Uterus (tissue), 4 donors: ENCODE measurements around the gene CA12. TPM values are rescaled to one million over a fixed set of nuclear protein-coding genes. Genes with fewer than 3 reads are reported as not detected.
"Not testable (repeated sequence)": the region's sequence is repeated elsewhere in the genome, so short reads cannot be mapped to it uniquely, and the experiment has no call there.

Experiments used
- DNase-seq, 2 donors: peaks; one replicate each; pipeline ENCODE4 v3.0.0-alpha.2; 2019 to 2020
- H3K27ac ChIP-seq, 2 donors: fragments of 200-600 bp; sonication (generic); 1 replicate in 1 of 2; 2 replicates in 1 of 2; pipeline ENCODE4 v1.5.1; 2016 to 2018
- H3K27me3 ChIP-seq, 2 donors: fragments of 200-600 bp; sonication (generic); one replicate each; pipeline ENCODE4 v1.5.1; 2018 to 2019; ENCODE audit warnings: control low read depth in 1 of 2
- H3K36me3 ChIP-seq, 2 donors: fragments of 200-600 bp; sonication (generic); one replicate each; pipeline ENCODE4 v1.5.1; 2019; ENCODE audit warnings: control low read depth in 1 of 2
- H3K4me1 ChIP-seq, 2 donors: fragments of 200-600 bp; sonication (generic); one replicate each; pipeline ENCODE4 v1.5.1; 2018 to 2019; ENCODE audit warnings: control low read depth in 1 of 2
- H3K4me3 ChIP-seq, 2 donors: fragments of 200-600 bp; sonication (generic); 1 replicate in 1 of 2; 2 replicates in 1 of 2; pipeline ENCODE4 v1.5.1; 2018 to 2019; ENCODE audit warnings: mild to moderate bottlenecking in 1 of 2
- H3K9me3 ChIP-seq, 2 donors: fragments of 200-600 bp; sonication (generic); one replicate each; pipeline ENCODE4 v1.5.1; 2019; ENCODE audit warnings: control low read depth in 1 of 2
- POLR2A ChIP-seq, 2 donors: fragments of 450-650 bp; IDR thresholded peaks; one replicate each; pipeline ENCODE4 v1.6.1; 2016; ENCODE audit warnings: antibody characterized with exemption in 2 of 2, mild to moderate bottlenecking in 1 of 2, moderate library complexity in 1 of 2
- intact Hi-C: fragments of 100-400 bp; cut with DNase I; formaldehyde crosslinking; loops from one replicate; pipeline ENCODE4 v1.15.1; 2023; ENCODE audit warnings: low total_unique reads
- total RNA-seq, 4 donors: library from RNA; depleted of rRNA in 3 of 4; stranded (reverse); fragments of >200 nt in 3 of 4; gene quantifications; one replicate each; pipeline versions ENCODE4 v1.1.0 to v1.2.4, GENCODE V29; 2014 to 2023
- TF ChIP-seq, protein P1 (sequence below), 4 experiments: fragments of 200-600 bp in 2 of 4; fragments of 450-650 bp in 2 of 4; sonication (generic) in 2 of 4; IDR thresholded peaks; one replicate each; pipeline ENCODE4 v1.5.1; 2016 to 2019; ENCODE audit warnings: antibody characterized with exemption in 4 of 4, mild to moderate bottlenecking in 2 of 4, moderate library complexity in 1 of 4
- donor health status: DM: yes; HTN: yes; CAD: no.

The CA12 gene
- total RNA-seq, 4 donors from 2014 or later: 0.29 to 11.8 (median 8.0) TPM

DNA sequence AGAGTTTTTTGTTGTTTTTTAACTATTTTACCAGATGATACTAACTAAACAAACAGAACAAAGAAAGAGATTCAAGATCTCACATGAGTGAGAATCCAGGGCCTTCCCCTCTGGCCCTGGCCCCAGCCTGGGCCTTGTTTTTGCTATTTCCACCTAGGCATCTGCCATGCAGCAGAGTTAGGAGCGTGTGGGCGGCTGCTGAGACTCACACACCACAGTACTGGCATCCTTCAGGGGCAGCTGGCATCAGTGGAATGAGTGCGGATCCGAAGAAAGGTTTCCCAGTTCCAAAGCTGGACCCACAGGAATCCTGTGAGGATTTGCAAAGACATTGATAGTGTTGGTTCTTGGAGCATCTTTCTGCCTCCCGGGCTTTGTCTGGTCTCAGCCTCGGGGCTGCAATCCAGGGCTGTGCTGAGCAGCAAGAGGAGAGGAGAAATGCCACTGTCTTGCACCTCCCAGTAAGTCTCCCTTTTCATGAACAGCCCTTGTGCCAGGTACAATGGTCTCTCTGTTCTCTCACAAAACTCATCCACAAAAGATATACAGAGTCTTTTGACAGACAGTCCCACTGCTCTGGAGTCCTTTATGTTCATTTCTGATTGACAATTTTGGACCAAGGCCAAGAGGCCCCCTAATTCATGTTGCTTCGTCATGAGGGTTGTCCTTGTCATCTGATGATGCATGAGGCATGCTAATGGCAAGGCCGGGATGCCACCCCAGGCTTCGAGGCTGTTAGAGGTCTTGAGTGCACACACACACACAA is 57.7 kb downstream of the CA12 start:
- Histone ChIP-seq H3K4me1 (no peaks in the 10 kb centered on the region), H3K9me3 (no peaks in the 10 kb centered on the region), H3K27ac (no peak overlapping the region), H3K27me3 (no peaks in the 10 kb centered on the region), H3K36me3 (no peaks in the 10 kb centered on the region), H3K4me3 (no peak overlapping the region)
- DNase-seq: no peak
- intact Hi-C loops: no loop called here
- TF ChIP-seq, protein P1, sequence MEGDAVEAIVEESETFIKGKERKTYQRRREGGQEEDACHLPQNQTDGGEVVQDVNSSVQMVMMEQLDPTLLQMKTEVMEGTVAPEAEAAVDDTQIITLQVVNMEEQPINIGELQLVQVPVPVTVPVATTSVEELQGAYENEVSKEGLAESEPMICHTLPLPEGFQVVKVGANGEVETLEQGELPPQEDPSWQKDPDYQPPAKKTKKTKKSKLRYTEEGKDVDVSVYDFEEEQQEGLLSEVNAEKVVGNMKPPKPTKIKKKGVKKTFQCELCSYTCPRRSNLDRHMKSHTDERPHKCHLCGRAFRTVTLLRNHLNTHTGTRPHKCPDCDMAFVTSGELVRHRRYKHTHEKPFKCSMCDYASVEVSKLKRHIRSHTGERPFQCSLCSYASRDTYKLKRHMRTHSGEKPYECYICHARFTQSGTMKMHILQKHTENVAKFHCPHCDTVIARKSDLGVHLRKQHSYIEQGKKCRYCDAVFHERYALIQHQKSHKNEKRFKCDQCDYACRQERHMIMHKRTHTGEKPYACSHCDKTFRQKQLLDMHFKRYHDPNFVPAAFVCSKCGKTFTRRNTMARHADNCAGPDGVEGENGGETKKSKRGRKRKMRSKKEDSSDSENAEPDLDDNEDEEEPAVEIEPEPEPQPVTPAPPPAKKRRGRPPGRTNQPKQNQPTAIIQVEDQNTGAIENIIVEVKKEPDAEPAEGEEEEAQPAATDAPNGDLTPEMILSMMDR (IDR thresholded peaks at IDR 0.05): no peak
- no peak for TF ChIP-seq POLR2A (IDR thresholded peaks at IDR 0.05)

DNA sequence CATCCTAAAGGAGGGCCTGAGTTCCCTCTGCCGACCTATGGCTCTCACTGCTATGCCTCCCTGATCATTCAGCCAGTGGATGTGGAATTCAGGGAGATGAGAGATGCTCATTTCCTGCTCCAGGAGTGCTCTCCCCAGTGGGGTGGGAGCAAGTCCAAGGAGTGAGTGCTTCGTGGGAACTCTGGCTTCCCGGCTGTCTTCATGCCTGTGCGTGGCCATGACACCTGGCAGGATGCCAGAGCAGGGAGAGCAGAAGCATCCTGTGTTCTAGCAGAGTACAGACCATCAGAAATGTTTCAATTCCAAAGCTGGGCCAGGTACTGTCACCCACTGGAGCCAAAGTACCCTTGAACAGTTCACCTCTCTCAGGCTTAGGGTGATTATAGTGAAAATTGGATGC is 59.1 kb downstream of the CA12 start:
- Histone ChIP-seq H3K4me1 (no peaks in the 10 kb centered on the region), H3K4me3 (no peak overlapping the region), H3K9me3 (no peaks in the 10 kb centered on the region), H3K27ac (no peak overlapping the region), H3K27me3 (no peaks in the 10 kb centered on the region), H3K36me3 (no peaks in the 10 kb centered on the region)
- no peak for TF ChIP-seq POLR2A (IDR thresholded peaks at IDR 0.05)
- TF ChIP-seq, protein P1 (IDR thresholded peaks at IDR 0.05): no peak
- no peak for DNase-seq
- intact Hi-C loops: no loop called here

DNA sequence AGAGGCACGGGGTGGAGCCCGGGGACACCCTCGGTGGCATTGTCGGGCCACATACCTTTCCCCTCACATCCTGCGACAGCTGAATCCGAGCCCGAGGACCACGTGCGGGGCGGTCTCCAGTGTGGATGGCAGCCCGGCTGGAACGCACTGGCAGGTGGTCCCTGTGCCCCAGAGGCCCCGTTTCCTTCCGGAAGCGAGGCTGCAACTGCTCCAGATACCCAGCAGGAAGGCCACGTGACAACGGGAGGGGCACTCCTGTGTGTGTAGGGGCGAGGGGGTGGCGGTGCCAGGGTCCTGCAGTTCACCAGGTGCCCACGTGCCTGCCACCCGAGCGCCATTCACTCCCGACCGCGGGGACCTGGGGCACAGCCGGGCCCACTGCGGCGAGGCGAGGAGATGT is 60.2 kb downstream of the CA12 start:
- H3K4me3 ChIP-seq: no peak overlapping the region
- DNase-seq: no peak
- no peaks in the 10 kb centered on the region for H3K4me1 ChIP-seq
- no peaks in the 10 kb centered on the region for H3K9me3 ChIP-seq
- no peaks in the 10 kb centered on the region for H3K36me3 ChIP-seq
- H3K27ac ChIP-seq: no peak overlapping the region
- no peak for TF ChIP-seq POLR2A (IDR thresholded peaks at IDR 0.05)
- TF ChIP-seq, protein P1 (IDR thresholded peaks at IDR 0.05): no peak
- H3K27me3 ChIP-seq: no peaks in the 10 kb centered on the region
- intact Hi-C loops: no loop called here

DNA sequence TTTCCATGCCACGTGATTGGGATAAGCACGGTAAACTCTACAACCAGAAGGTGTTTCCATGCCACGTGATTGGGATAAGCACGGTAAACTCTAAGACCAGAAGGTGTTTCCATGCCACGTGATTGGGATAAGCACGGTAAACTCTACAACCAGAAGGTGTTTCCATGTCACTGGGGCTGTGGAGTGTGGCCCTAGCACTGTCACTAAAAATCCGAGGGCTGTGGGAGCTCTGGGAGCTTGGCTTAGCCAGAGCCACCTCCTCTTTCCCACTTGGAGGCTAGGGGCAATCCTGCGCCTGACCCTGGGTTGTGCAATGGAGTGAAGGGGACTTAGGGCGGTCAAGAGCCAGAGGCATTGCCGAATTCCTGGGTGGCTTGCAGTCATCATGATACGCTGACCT is 60.7 kb downstream of the CA12 start:
- H3K27me3 ChIP-seq, intact Hi-C loops, H3K4me1 ChIP-seq, DNase-seq, H3K9me3 ChIP-seq, H3K4me3 ChIP-seq, H3K36me3 ChIP-seq, H3K27ac ChIP-seq: not testable (repeated sequence)

DNA sequence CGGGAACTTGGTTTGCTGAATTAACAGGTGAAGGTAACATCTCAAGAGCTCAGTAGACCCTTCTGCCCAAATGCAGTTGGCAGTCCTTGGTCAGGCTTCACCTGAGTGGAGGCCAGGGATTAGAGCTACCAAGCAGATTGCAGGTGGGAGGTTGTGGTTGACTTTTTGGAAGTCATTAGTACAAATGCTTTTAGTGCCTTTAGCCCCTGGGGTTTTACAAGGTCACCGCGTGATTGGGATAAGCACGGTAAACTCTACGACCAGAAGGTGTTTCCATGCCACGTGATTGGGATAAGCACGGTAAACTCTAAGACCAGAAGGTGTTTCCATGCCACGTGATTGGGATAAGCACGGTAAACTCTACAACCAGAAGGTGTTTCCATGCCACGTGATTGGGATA is 61.2 kb downstream of the CA12 start:
- H3K27ac ChIP-seq, H3K27me3 ChIP-seq, H3K36me3 ChIP-seq, H3K4me1 ChIP-seq, H3K9me3 ChIP-seq, H3K4me3 ChIP-seq, DNase-seq, intact Hi-C loops: not testable (repeated sequence)

DNA sequence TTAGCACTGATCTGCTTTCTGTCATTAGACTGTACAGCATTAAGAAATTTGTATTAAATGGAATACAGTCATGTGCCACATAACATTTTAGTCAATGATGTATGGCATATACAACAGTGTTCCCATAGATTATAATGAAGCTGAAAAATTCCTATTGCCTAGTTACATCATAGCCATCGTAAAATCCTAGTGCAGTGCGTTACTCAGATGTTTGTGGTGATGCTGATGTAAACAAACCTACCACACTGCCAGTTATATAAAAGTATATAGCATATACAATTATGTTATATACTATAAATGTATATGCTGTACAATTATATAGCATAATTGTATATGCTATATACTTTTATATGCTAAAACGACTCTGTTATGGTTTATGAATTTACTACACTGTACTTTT is 62.6 kb downstream of the CA12 start:
- TF ChIP-seq, protein P1 (IDR thresholded peaks at IDR 0.05): no peak
- no peak for TF ChIP-seq POLR2A (IDR thresholded peaks at IDR 0.05)
- no peak overlapping the region for H3K27ac ChIP-seq
- no peaks in the 10 kb centered on the region for H3K9me3 ChIP-seq
- intact Hi-C loops: no loop called here
- no peaks in the 10 kb centered on the region for H3K4me1 ChIP-seq
- H3K27me3 ChIP-seq: no peaks in the 10 kb centered on the region
- DNase-seq: no peak
- H3K36me3 ChIP-seq: no peaks in the 10 kb centered on the region
- H3K4me3 ChIP-seq: no peak overlapping the region
